ENCODE measurements around the gene ARHGAP28.

ARHGAP28 gene

DNA sequence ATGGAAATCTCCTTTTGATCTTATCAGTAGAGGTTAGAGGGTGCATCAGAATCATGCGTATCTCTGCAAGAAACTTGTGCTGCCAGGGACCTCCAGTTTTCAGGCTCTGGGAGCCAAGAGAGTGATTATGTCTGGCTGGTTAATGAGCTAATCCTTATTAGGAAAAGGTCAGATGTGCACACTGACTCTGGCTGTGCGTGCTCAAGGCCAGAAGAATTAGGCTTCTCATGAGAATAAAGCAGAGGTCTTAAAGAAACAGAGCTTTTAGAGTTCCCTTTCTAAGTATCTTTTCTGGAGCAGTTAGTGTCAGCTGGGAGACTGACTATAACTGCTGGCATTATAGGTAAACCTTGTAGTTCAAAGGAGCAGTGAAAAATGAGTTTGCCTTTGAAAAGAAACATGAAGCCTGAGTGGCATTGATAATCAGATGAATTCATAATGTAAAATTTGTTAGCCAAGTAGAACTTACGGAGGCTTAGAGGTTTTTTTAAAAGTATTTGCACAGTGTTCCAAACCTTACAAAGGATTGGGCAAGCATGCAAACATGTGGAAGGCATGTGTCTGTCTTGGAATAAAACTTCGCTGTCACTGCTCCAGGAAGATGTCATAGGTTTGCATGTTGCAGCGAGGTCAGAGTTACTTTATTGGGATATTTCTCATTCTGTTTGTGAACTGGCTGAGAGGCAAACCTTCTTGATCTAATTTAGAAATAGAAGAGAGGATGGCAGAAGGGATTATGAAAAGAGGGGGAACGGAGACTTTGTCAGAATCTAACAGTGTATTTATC lies 151.7 kb downstream of the ARHGAP28 start:
- no peak overlapping the region for H3K4me3 ChIP-seq (replicated peaks; ENCODE audit: low read depth, low read length)
- TF ChIP-seq CTCF (IDR thresholded peaks at IDR 0.05; ENCODE audit: low read depth, low read length, missing control alignments): no peak
- peak; percentile 87 for DNase-seq (ENCODE audit: extremely low read depth, low read depth)

- DNase-seq (ENCODE audit: extremely low read depth, low read depth): no peak
- H3K4me3 ChIP-seq (replicated peaks; ENCODE audit: low read depth, low read length): no peak overlapping the region
- no peak for TF ChIP-seq CTCF (IDR thresholded peaks at IDR 0.05; ENCODE audit: low read depth, low read length, missing control alignments)
These were observed 152.9 kb downstream of the ARHGAP28 start for GRCh38 chr18:6882401-6882800.

DNA sequence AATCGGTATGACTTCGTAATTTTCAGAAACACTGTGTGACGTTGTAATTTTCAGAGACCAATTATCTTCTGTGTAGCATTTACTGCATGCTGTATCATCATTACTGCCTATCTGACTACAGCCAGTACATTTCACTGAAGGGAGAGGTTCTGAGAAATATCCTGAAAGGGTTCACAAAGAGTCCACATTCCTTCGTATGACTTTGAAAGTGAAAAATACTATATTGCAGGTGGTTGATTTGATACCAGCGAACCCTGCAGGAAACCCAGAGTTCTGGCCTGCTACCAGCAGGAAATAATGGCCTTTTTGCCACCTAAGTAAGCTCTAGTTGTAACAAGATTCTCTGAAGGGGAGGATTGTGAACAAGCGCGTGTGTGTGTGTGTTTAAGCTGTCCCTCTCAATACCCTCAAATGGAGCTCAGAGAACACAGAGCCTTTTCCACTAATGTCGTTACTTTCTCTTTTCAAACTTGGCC lies 155.5 kb downstream of the ARHGAP28 start:
- no peak overlapping the region for H3K4me3 ChIP-seq (replicated peaks; ENCODE audit: low read depth, low read length)

GRCh38 chr18:6885992-6886796 lies 156.7 kb downstream of the ARHGAP28 start:
- TF ChIP-seq CTCF (IDR thresholded peaks at IDR 0.05; ENCODE audit: low read depth, low read length, missing control alignments): peak; percentile 56
- DNase-seq (ENCODE audit: extremely low read depth, low read depth): peak; percentile 50
- no peak overlapping the region for H3K4me3 ChIP-seq (replicated peaks; ENCODE audit: low read depth, low read length)

More for the DNA sequence above, 155.5 kb downstream of the ARHGAP28 start:
- no peak for TF ChIP-seq CTCF (IDR thresholded peaks at IDR 0.05; ENCODE audit: low read depth, low read length, missing control alignments)
- DNase-seq (ENCODE audit: extremely low read depth, low read depth): no peak

DNA sequence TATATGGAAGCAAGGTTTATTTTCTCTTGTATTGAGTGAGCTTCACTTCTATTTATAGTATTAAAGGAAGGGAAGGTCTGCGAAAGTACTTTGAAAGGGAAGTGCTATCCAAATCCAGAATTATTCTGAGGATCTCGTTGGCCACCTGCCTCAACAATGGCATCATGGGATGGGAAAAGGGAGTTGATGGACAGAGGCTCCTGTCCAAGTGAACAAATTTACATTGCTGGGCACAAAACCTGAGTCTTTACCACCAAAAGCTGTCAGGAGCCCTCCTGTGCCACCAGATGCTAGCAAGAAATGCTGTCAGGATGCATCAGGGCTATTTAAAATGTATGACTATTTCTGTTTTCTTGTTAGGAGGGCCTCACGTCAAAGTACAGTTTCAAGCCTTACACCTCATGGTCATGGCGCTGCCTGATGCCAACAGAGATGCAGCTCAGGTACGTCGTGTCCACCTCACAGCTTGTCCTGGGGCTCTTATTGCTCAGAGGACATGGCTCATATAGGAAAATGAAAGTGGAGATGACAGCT lies 157.3 kb downstream of the ARHGAP28 start:
- DNase-seq (ENCODE audit: extremely low read depth, low read depth): no peak
- TF ChIP-seq CTCF (IDR thresholded peaks at IDR 0.05; ENCODE audit: low read depth, low read length, missing control alignments): no peak
- no peak overlapping the region for H3K4me3 ChIP-seq (replicated peaks; ENCODE audit: low read depth, low read length)

DNA sequence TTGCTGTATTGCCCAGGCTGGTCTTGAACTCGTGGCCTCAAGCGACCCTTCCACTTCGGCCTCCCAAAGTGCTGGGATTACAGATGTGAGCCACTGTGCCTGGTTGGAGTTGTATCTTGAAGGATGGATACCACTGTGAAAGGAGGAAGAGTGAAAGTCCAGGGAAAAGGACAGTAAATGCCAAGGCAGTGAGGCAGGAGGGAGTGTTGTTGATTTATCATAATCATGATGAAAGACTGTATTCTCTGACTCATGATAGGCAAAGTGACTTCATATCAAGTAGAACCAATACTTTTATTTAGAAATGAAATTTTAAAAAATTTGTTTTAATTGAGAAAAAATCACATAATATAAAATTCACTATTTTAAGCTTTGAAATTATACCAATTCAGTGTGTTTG lies 162.3 kb downstream of the ARHGAP28 start:
- no peak for TF ChIP-seq CTCF (IDR thresholded peaks at IDR 0.05; ENCODE audit: low read depth, low read length, missing control alignments)
- DNase-seq (ENCODE audit: extremely low read depth, low read depth): no peak
- no peak overlapping the region for H3K4me3 ChIP-seq (replicated peaks; ENCODE audit: low read depth, low read length)
